HUES64 (cell line): Measurements from ENCODE around the gene NAB1. TPM values are rescaled to one million over a fixed set of nuclear protein-coding genes. Genes with fewer than 3 reads are reported as not detected.
"Not testable (repeated sequence)": the region's sequence is repeated elsewhere in the genome, so short reads cannot be mapped to it uniquely, and the experiment has no call there.

ENCODE experiments used
- H3K27ac ChIP-seq: 2 replicates; pipeline ENCODE4 v1.7.0; 2013; ENCODE audit warnings: low read depth, low read length, inconsistent platforms
- H3K27me3 ChIP-seq: 2 replicates; pipeline ENCODE4 v1.6.1; 2013; ENCODE audit warnings: mild to moderate bottlenecking, low read length; ENCODE audit not compliant: insufficient read depth
- H3K36me3 ChIP-seq: 2 replicates; pipeline ENCODE4 v1.6.1; 2013; ENCODE audit warnings: mild to moderate bottlenecking, low read length; ENCODE audit not compliant: insufficient read depth
- H3K4me1 ChIP-seq: 2 replicates; pipeline ENCODE4 v1.6.1; 2013; ENCODE audit warnings: mild to moderate bottlenecking, low read length, moderate library complexity; ENCODE audit not compliant: insufficient read depth
- H3K4me3 ChIP-seq: 2 replicates; pipeline ENCODE4 v1.5.1; 2013; ENCODE audit warnings: mild to moderate bottlenecking, low read length, moderate library complexity
- H3K9ac ChIP-seq: 2 replicates; pipeline ENCODE4 v1.6.1; 2013; ENCODE audit warnings: mild to moderate bottlenecking, low read depth, low read length
- H3K9me3 ChIP-seq: 2 replicates; pipeline ENCODE4 v1.6.1; 2013; ENCODE audit warnings: low read depth, low read length; ENCODE audit not compliant: insufficient read depth
- WGBS: fragments of 150-250, 120-280 bp; methylation state at CpG from one replicate; pipeline ENCODE4 v1.1.7; 2013; ENCODE audit warnings: missing lambda C conversion rate; 5-methylcytosine and 5-hydroxymethylcytosine counted together
- polyA plus RNA-seq, 2 experiments: library from polyadenylated mRNA; stranded (reverse); fragments of 50-300 nt; gene quantifications; one replicate each; pipeline ENCODE4 v1.2.3, GENCODE V29; 2013

The NAB1 gene
- 21.8 TPM for polyA plus RNA-seq (2013, experiment 1 of 2)
- polyA plus RNA-seq (2013, experiment 2 of 2) = 21.0 TPM

DNA sequence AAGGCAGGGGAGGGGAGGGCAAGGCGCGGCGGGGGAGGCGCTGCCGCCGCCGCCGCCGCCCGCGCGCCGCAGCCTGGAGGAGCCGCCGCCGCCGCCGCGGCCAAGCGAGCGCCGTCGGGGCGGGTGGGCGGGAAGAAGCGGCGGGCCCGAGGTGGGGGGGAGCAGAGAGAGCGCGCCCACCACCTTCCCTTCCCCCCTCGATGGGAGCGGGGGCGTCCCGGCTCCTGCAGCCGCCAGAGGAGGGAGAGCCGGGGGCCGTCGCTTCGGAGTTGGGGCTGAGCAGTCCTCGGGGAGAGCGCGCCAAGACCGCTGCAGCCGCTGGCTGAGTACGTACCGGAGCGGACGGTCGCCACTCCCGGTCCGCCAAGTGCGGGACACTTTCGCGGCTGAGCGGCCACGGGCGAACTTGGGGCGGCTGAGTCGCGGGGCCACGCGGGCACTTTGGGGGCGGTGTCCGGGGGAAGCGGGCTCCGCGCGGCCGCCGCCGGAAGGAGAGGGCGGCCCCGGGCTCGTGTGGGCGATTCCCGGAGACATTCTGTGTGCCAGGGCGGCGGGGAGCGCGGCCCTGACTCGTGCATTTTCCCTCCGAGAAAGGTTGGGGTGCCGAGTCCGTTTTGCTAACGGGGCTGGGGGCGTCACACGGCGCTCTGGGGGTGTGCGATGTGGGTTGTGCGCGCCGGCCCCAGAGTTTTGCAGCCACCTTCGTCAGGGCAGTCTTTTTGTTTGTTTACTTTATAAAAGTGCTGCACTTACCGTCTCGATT, at the start of gene NAB1:
NAB1 (plus strand) TSS at position 49 of the 763 bp plus-strand sequence. CDS start 10,094 bp downstream, outside the sequence.
- under 1% methylated on average over 75 of the region's 95 CpGs for WGBS
- no peaks in the 10 kb centered on the region for H3K9me3 ChIP-seq
- H3K4me1 ChIP-seq = peaks cover 22% of the 10 kb centered on the region
- H3K36me3 ChIP-seq = no peaks in the 10 kb centered on the region
- peak within 1 kb of the TSS; percentile 83 for H3K4me3 ChIP-seq
- H3K27me3 ChIP-seq = peaks cover 36% of the 10 kb centered on the region
- peak within 1 kb of the TSS; percentile 57 for H3K27ac ChIP-seq
- H3K9ac ChIP-seq = peak within 1 kb of the TSS; percentile 85

- WGBS = 94% methylated on average over 8 of the region's 8 CpGs
- Histone ChIP-seq H3K27me3 (no peaks in the 10 kb centered on the region), H3K4me3 (no peak overlapping the region), H3K27ac (no peak overlapping the region), H3K9ac (no peak overlapping the region), H3K4me1 (no peaks in the 10 kb centered on the region), H3K36me3 (no peaks in the 10 kb centered on the region), H3K9me3 (no peaks in the 10 kb centered on the region)
These were observed 49.2 kb upstream of the NAB1 start for GRCh38 chr2:190599546-190600220.

- H3K9me3 ChIP-seq = no peaks in the 10 kb centered on the region
- H3K36me3 ChIP-seq = no peaks in the 10 kb centered on the region
- no peak overlapping the region for H3K9ac ChIP-seq
- no peaks in the 10 kb centered on the region for H3K27me3 ChIP-seq
- H3K4me1 ChIP-seq = no peaks in the 10 kb centered on the region
- H3K4me3 ChIP-seq = no peak overlapping the region
- no peak overlapping the region for H3K27ac ChIP-seq
- WGBS = 92% methylated on average over 5 of the region's 5 CpGs
These were observed 48.4 kb upstream of the NAB1 start for GRCh38 chr2:190600293-190601103.

- H3K9ac ChIP-seq = no peak overlapping the region
- H3K9me3 ChIP-seq = no peaks in the 10 kb centered on the region
- H3K27me3 ChIP-seq = no peaks in the 10 kb centered on the region
- H3K4me1 ChIP-seq = no peaks in the 10 kb centered on the region
- H3K36me3 ChIP-seq = no peaks in the 10 kb centered on the region
- 84% methylated on average over 3 of the region's 5 CpGs for WGBS
- H3K4me3 ChIP-seq = no peak overlapping the region
- H3K27ac ChIP-seq = no peak overlapping the region
These were observed 45.5 kb upstream of the NAB1 start for GRCh38 chr2:190603374-190603773.

- H3K4me3 ChIP-seq = no peak overlapping the region
- H3K9me3 ChIP-seq = peaks cover 8% of the 10 kb centered on the region; the same call in 1 of the 2 replicates
- H3K4me1 ChIP-seq = no peaks in the 10 kb centered on the region
- H3K36me3 ChIP-seq = no peaks in the 10 kb centered on the region
- WGBS = 66% methylated on average over 4 of the region's 4 CpGs
- no peak overlapping the region for H3K27ac ChIP-seq
- H3K27me3 ChIP-seq = no peaks in the 10 kb centered on the region
- H3K9ac ChIP-seq = no peak overlapping the region
These were observed 41.8 kb upstream of the NAB1 start for GRCh38 chr2:190607014-190607597.

DNA sequence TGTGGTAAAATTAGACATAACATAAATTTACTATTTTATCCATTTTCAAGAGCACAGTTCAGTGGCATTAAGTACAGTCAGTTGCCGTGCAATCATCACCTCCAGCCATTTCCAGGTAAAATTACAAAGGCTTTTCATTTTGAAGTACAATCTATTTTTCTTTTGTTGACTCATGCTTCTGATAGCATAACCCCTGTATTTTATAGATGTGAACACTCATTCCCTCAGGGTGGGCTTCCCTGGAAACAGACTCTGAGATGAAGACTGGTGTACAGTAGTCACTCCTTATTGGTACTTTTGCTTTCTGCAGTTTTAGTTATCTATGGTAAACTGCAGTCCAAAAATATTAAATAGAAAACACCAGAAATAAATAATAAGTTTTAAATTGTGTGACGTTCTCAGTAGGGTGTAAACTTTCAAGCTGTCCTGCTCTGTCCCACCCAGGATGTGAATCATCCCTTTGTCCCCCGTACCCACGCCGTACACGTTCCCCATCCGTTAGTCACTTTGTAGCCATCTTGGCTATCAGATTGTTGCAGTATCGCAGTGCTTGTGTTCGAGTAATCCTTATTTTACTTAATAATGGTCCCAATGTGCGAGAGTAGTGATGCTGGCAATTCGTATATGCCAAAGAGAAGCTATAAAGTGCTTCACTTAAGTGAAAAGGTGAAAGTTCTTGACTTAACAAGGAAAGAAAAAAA, 41.1 kb upstream of the NAB1 start:
- Histone ChIP-seq H3K36me3 (no peaks in the 10 kb centered on the region), H3K9ac (no peak overlapping the region), H3K27ac (no peak overlapping the region), H3K27me3 (no peaks in the 10 kb centered on the region), H3K4me1 (no peaks in the 10 kb centered on the region), H3K9me3 (peaks cover 8% of the 10 kb centered on the region; the same call in 1 of the 2 replicates), H3K4me3 (no peak overlapping the region)
- WGBS = 77% methylated on average over 11 of the region's 11 CpGs

GRCh38 chr2:190608863-190609262, 40.0 kb upstream of the NAB1 start:
- not testable (repeated sequence) for H3K9ac ChIP-seq, H3K4me1 ChIP-seq, H3K9me3 ChIP-seq, H3K27ac ChIP-seq, H3K4me3 ChIP-seq, H3K36me3 ChIP-seq, H3K27me3 ChIP-seq
- WGBS = 90% methylated on average over 3 of the region's 3 CpGs

GRCh38 chr2:190609397-190609796, 39.5 kb upstream of the NAB1 start:
- H3K4me1 ChIP-seq, H3K9me3 ChIP-seq, H3K27me3 ChIP-seq, H3K4me3 ChIP-seq, H3K27ac ChIP-seq, H3K36me3 ChIP-seq, H3K9ac ChIP-seq: not testable (repeated sequence)
- WGBS = 79% methylated on average over 1 of the region's 1 CpG

DNA sequence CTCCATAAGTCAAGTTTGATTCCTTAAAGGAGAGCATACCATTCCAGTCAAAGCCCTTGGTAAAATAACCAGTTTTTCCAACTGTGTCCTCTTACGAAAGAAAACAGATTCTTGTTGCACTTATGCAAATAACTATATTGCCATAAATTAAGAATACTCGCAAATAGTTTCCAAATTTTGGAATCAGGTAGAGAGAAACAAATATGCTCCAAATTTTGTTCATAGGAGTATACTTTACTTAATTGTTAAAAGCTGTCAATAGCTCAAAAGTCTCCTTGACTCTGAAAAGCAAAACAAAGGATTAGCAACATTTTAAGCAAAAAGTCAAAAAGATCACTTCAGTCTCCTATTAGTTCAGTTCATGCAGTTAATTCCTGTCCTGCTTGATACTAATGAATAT, 38.4 kb upstream of the NAB1 start:
- H3K9me3 ChIP-seq, H3K4me3 ChIP-seq, H3K27me3 ChIP-seq, H3K36me3 ChIP-seq, H3K9ac ChIP-seq, H3K27ac ChIP-seq: not testable (repeated sequence)
- peaks cover 11% of the 10 kb centered on the region for H3K4me1 ChIP-seq
- 85% methylated on average over 2 of the region's 2 CpGs for WGBS

GRCh38 chr2:190615555-190616200, 33.2 kb upstream of the NAB1 start:
- H3K9ac ChIP-seq = no peak overlapping the region
- no peak overlapping the region for H3K4me3 ChIP-seq
- H3K4me1 ChIP-seq = peaks cover 18% of the 10 kb centered on the region
- 0 out of 2 replicates have a peak, but pooled peaks cover 3% of the 10 kb centered on the region for H3K9me3 ChIP-seq
- H3K27me3 ChIP-seq = no peaks in the 10 kb centered on the region
- H3K27ac ChIP-seq = no peak overlapping the region; the same call in 1 of the 2 replicates
- WGBS = 14% methylated on average over 3 of the region's 3 CpGs
- H3K36me3 ChIP-seq = no peaks in the 10 kb centered on the region
